ENCODE measurements around the gene MATCAP1.
A peak's percentile ranks its signal among the peaks of the same experiment; 100 is the strongest.

MATCAP1 gene

DNA sequence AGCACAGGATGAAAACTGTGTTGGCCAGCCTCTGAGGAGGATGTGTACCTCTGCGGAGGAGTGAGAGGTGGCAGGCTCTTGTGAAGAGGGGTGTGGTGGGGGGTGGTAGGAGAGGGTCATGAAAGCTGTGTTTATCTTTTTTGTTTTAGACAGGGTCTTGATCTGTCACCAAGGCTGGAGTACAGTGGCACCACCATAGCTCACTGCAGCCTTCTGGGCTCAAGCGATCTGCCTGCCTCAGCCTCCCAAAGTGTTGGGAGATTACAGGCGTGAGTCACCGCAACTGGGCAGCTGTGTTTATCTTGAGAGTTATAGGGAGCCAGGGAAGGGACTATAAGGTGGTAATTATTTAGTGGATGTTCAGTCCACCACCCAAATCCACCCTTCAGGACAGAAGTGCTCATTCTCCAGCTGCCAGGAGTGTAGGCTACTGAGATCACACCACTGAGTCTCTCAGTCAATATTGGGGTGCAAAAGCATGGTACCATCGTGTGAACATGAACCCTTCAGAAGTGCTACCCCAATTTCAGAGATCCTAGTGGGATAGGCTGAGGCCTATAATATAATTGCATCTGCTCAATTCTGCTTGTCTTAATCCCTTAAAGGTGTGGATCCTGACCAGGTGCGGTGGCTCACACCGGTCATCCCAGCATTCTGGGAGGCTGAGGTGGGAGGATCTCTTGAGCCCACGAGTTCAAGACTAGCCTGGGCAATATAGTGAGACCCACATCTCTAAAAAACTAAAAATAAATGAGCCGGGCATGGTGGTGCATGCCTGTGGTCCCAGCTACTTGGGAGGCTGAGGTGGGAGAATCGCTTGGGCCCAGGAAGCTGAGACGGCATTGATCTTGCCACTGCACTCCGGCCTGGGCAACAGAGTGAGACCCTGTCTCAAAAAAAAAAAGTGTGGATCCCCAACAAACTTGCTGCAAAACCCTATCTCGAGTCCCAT is 7.0 kb upstream of the MATCAP1 start:
- DNase-seq (ENCODE audit: low spot score) = no peak

DNA sequence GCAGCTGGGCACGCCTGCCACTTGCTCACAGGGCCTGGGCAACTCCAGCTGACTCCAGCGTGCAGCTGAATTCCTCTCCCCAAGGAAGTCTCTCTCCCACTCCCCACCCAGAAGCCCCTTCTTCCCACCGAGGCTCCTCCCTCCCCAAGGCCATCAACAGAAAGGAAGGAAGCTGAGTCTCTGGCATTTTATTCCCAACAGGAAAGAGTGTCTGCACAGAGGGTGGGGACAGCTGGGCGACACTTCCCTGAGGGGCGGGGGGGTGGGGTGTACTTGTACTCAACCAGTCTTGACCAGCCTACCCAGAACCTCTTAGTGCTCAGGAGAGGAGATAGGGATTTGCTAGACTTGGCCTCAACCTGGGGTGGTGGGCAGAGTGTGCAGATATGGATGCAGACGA is 6.3 kb upstream of the MATCAP1 start, which contains the start of gene EXOC3L1:
TSS of gene EXOC3L1 (minus strand) at position 96 of the 400 bp plus-strand sequence. CDS start 460 bp downstream, outside the sequence.
- no peak for DNase-seq (ENCODE audit: low spot score)

DNA sequence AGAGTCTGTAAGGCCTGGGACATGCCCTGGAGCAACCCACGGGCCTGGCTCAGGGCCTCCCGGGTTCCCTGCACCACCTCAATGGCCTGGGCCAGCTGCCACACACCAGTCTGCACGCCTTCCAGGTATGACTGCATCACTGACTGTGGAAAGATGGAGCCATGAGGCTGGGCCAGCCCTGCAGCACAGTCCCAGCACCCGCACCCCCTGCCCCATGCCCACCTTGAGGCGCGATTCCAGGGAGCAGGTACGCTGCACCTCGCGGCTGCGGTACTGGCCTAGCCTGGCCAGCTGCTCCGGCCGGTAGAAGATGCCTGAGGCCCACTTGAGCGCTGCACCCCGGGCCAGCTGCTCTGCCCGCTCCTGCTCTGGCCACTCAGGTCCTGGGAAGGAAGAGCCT is 5.0 kb upstream of the MATCAP1 start:
- no peak for DNase-seq (ENCODE audit: low spot score)

DNA sequence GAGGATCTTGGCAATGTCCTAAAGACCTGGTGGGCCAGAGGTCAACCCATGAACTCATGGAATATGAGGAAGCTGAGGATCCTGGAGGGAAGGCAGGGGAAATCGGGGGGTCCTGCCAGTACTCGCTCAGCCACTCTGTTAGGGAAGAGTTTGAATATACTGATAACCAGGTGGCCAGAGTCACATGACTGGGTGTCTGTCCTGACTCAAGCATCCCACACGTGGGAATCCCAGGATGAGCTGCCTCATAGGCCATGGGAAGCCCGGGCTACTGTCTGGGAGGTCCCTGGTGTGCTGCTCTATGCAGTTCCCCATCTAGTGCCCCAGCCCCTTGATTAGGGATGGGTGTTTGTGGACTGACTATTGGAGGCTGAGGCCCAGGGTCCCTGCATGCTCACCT is 4.6 kb upstream of the MATCAP1 start:
- no peak for DNase-seq (ENCODE audit: low spot score)

DNA sequence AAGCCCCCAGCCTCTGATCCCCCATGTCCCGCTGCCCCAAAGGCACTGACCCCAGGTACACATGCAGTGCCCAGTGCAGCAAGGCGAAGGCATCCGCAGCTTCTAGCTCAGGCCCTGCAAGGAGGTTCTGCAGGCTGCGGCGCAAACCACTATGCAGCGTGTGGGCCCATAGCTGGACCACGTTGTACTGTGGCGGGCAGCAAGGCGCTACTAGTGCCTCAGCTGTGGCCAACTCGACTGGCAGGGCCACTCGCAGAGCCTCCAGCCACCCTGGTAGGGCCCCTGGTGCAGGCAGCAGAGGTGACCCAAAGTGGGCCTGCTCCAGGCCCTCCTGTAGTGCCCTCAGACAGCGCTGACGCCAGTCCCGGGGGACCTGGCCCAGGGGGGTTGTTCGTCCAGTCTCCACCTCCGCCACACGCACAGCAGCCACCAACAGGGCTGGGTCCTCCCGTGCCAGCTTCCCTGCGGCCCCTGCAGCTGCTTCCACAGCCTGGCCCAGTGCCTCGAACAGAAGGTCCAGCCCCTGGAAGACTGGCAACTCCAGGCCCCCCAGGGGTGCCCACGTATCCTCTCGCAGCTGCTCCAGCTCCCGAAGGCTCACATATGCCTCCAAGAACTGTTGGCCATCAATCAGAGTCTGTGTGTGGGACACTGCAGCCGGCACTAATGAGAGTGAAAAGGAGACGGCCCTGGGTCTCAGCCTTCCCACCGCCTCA is 3.6 kb upstream of the MATCAP1 start:
- DNase-seq (ENCODE audit: low spot score) = no peak

DNA sequence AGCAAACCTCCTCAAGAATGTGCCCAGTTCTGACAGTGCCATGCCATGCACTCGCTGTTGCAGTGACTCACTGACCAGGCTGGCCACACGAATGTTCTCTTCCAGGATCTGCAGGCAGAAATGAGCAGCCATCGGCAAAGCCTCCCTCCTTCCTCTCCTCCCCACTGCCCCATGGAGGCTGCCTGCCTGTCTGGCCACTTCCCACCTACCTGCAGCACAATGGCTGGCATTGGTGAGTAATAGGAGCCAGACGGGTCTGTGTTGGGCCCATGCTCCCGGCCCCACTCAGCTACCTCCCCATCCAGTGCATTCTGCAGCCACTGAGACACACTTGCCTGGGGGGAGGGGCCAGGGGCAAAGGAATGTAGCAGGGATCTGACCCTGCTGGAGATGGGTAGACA is 2.8 kb upstream of the MATCAP1 start:
- no peak for DNase-seq (ENCODE audit: low spot score)

DNA sequence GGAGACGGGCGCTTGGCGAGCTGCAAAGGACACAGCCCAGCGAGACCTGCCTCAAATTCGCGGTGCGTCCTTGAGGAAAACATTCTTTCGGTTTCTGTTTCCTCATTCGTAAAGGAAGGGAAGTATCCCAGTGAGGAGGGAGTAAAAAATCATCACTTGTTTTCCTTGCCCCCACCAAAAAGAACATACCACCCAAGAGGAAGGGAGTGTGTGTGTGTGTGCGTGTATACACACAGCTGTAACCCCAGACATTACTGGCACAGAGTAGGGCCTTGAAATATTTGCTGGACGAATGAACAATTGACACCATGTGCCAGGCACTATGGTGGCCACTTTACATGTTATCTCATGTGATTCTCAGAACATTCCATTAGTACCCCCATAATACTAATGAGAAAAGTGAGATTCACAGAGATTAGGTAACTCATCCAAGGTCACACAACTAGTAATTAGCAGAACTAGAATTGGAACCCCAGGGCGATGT is 1.9 kb upstream of the MATCAP1 start:
- no peak for DNase-seq (ENCODE audit: low spot score)

DNA sequence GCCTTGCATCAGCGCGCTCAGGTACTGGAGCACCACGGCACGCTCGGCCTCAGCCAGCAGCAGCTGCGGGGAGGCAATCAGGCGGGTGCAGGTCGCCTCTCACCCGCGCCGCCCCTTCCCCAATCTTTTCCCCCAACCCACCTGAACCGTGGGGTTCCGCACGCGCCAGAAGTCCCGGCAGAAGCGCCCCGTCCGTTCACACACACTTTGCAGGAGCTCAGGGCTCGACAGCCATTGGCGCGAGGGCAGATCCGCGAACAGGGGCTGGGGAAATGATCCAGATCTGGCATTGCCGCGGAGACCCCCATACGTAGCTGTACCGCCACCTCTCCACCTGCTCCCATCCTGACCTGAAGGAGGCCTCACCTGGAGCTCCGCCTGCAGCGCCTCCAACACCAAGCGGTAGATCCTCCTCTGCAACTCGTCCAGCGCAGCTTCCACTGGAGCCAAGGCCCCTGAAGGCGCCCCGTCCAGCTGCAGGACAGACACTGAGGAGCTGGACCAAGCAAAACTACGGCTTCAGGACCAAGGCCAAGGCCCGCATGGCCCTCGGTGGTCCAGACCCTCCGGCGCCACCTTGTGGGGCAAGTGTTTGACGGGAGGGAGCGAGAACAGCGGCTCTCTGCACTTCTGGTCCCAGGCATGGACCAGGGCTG is 1.4 kb upstream of the MATCAP1 start:
- peak; percentile 77 for DNase-seq (ENCODE audit: low spot score)

DNA sequence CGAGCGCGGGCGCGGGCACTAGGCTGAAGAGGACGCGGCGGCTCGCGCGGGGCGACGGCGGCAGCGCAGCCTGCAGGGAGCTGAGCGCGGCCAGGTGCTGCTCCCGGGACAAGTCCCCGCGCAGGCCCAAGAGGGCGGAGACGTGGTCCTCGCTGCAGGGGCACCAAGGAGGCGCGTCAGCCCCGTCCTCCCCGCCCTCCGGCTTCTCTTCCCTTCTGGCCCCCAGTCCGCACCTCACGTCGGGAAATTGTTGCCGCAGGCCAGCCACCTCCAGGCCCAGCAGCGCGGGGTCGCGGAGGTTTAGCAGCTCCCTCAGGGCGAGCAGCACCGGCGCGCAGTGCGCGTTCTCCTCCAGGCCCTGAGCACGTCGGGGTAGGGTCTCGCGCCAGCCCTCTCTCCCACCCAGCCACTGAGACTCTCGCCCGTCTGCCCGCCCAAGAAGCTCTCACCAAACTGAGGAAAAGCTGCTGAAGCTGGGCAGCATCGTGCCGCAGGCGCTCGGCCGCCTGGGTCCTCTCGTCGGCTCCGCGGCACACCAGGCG is 761 bp upstream of the MATCAP1 start:
- no peak for DNase-seq (ENCODE audit: low spot score)

DNA sequence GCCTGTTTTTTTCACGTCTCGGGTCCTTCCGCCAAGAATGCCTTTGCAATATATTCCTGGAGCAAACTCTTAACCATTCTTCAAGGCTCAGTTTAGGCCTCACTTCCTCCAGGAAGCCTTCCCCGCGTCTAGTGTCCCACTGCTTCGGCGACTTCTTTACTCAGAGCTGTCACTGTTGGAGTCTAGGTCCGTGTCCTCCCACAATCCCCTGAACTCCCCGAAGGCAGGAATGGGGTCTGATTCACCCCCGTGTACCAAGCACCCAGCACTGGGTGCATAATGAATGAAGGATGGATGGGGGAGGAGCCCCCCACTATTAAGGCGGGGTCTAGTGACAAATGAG is 508 bp downstream of the MATCAP1 start:
- no peak for DNase-seq (ENCODE audit: low spot score)

DNA sequence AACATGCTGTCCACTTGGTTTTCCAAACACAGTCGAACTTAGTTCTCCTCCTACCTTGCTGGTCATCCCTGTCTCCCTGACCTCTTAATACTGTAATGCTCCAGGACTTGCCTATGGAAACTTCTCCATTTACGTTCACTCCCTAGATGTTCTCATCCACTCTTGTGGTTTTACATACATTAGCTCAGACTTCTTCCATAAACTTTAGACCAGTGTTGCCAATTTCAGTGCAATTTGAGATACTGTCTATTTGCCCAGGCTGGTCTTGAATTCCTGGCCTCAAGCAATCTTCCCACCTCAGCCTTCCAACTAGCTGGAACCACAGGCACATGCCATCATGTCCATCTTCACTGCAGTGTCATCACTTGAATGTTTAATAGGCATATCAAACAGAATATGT is 1.5 kb downstream of the MATCAP1 start:
- DNase-seq (ENCODE audit: low spot score) = no peak

DNA sequence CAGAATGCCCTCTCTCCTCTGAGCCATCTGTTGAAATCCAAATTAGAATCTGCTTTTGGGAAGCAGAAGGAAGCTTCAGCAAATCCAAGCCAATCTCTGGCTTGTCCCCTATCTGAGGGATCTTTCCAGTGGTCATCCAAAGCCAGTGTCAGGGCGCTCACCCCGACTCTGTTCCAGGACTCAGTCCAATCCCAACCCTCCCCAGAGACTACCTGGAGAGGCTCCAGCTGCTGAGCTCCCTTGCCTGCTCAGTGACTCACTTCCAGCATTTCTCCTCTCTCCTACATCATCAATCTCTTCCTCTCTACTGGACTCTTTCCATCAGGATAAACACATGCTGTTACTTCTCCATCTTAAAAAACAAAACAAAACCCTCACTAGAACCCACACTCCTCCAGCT is 2.4 kb downstream of the MATCAP1 start:
- no peak for DNase-seq (ENCODE audit: low spot score)

DNA sequence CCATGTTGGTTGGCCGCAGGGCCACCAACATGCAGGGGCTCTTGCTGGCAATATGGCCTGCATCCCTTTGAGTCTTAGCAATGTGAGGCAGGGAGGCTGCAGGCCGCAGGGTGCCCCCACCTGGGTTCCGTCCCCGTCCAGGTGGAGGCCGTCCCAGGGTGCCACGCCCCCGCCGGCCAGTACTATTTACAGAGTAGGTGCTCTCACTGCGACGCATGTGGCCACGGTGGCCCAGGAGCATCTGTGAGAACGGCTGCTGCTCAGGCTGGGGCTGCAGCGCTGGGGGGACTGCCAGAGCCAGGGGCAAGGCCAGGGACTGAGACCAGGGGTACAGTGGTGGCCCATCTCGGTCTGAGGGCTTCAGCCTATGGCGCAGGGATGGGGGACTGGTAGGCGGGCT is 3.6 kb downstream of the MATCAP1 start:
- DNase-seq (ENCODE audit: low spot score) = no peak

DNA sequence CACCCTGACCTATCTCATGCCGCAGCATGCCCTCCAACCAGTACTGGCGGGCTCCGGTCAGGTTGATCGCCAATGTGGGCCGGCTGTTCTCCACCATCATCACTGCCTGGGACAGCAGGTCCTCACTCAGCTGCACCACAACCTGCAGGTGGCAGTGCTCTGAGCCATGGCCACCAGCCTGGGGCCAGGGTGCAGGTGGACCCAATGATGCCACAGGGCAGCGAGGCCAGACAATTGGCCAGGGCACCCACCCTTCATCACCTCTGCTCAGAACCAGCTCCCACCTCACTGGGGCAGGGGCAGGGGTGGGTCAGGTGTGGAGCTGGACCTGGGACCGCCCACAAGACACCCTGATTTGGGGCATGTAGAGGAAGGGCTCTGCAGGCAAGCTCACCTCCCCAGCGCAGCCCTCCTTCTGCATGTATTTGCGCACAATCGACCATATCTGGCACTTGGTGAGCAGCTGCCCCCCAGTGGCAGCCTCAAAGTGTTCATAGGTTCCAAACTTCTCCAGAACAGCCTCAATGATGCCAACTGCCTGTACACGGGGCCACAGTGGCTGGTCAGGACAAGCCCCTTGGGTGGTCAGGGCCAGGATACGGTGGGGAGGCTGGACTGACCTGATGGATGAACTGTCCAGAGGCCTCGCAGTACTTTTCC is 4.2 kb downstream of the MATCAP1 start:
- DNase-seq (ENCODE audit: low spot score) = no peak

DNA sequence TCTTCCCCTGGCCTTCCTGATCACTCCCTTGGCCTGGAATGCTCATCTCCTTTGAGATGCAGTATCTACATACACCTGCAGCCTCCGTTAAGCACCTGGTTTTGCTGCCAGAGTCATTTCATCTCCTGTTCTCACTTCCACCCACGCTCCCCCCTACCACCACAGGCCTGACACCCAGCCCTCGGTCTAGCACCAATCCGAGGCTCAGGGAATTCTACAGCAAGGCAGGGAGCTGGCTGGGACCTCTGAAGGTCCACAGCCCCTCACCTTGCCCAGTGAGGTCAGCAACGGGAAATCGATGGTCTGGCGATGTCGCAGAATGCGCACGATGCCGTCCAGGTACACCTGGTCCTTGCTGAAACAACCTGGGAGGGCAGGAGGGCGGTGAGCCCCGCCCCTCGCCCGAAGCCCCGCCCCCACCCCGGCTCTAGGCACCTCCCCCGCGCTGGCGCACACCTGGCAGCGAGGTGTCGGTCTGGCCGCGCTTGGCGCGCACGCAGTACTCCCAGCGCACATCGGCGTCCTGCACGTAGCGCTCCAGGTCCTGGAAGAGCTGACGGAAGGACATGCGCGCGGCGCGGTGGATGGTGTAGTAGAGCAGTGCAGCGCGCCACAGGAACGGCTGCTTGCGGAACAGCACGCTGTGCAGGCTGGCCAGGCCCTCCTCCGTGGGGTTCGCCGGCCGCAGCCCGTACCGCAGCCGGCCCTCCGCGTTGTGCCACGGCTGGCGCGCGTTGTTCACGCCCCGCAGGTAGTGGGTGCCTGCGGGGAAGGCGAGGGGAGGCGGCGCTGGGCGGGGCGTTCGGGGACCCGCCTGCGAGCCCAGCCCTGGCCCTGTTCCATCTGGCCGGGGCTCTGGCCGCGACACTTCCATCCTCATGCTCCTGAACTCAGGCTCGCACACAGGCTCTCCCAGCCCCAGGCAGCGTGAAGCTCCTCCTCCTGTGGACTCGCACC is 5.7 kb downstream of the MATCAP1 start:
- DNase-seq (ENCODE audit: low spot score) = peak; percentile 64

DNA sequence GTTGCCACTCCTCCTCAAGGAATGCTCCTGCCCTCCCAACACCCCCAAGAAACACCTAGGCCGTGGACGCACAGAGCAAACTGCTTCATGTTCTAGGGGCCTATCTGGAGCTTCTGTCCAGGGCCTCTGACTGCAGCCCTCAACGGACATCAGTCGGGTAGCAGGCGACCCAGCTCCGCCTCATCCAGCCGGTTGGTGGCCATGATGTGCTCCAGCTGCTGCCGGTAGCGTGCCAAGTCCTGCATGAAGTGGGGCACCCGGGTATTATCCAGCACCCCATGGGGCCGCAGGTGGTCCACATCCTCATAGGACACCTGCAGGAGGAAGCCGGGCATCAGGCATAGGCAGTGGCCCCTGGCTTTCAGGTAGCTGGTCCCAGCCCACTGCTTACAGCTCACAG is 7.1 kb downstream of the MATCAP1 start:
- DNase-seq (ENCODE audit: low spot score) = no peak

DNA sequence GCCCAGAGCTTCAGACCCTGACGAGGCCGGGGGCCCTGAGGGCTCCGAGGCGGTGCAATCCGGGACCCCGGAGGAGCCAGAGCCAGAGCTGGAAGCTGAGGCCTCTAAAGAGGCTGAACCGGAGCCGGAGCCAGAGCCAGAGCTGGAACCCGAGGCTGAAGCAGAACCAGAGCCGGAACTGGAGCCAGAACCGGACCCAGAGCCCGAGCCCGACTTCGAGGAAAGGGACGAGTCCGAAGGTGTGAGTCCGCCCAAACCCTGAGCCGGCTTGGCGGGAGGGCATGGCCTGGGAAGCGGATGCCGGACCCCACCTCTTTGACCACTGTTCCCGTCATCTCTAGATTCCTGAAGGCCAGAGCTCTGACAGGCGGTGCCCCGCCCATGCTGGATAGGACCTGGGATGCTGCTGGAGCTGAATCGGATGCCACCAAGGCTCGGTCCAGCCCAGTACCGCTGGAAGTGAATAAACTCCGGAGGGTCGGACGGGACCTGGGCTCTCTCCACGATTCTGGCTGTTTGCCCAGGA is 9.0 kb downstream of the MATCAP1 start:
- no peak for DNase-seq (ENCODE audit: low spot score)

DNA sequence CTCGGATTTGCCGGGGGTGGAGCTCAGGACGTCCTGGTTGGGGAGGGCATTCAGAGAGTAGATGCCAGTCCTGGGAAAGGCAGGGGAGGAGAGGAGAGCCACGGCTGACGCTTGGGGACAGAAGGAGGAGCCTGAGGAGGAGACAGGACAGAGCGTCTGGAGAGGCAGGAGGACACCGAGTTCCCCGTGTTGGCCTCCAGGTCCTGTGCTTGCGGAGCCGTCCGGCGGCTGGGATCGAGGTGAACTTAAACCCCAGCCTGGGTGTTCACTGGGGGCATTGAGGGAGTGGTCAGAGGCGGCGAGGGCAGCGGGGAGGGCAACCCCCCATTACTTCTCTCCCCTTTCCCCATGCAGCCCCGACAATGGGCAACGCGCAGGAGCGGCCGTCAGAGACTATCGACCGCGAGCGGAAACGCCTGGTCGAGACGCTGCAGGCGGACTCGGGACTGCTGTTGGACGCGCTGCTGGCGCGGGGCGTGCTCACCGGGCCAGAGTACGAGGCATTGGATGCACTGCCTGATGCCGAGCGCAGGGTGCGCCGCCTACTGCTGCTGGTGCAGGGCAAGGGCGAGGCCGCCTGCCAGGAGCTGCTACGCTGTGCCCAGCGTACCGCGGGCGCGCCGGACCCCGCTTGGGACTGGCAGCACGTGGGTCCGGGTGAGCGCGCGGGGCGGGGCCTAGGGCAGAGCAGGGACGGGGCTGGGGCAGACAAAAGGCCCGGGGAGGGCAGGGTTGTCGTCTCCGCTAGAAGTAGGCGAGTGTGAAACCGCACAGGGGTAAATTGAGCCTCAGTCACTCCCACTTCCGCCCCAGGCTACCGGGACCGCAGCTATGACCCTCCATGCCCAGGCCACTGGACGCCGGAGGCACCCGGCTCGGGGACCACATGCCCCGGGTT is 9.7 kb downstream of the MATCAP1 start:
- peak; percentile 59 for DNase-seq (ENCODE audit: low spot score)

DNA sequence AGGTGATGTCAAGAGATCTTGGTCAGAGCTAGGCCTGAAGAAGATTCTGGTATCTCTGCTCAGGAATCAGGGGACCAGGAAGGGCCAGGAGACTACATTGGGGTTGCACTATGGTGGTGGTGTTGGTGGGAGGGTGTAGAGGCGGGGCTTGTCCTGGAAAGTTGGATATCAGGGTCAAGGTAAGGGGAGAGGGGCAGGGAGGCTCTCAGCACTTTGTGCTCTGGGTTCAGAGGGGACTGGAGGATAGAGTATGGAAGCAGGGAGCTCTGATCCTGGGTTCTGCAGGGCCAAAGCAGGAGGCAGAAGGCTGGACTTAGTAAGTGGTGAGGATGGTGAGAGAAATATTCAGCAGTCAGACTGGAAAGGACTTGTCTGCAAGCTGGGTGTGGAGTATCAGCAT is 10.4 kb downstream of the MATCAP1 start:
- DNase-seq (ENCODE audit: low spot score) = no peak

All from CD4-positive, alpha-beta T cell treated with Interleukin-6 at 100 ng/mL for 8 hours (primary cell).